GM13977 (cell line): ENCODE measurements around the gene SRXN1.

Experiments
- DNase-seq: peaks from one replicate; pipeline ENCODE4 v3.0.0; 2012; ENCODE audit warnings: low spot score
- CTCF ChIP-seq: IDR thresholded peaks from 2 replicates; pipeline ENCODE4 v1.5.1; 2012; ENCODE audit warnings: mild to moderate bottlenecking, control low read depth; ENCODE audit not compliant: insufficient read depth; ENCODE audit errors: extremely low read depth, missing control alignments
- in situ Hi-C: fragments of 300-500 bp; cut with MboI; formaldehyde crosslinking; loops from one replicate; pipeline ENCODE4 v1.12.0; 2022; ENCODE audit warnings: low sequenced_read_pairs, low pct_unique_long_range_greater_than_20kb, mixed read lengths, inconsistent platforms; ENCODE audit not compliant: unreplicated experiment

The SRXN1 gene

GRCh38 chr20:635893-636338, 17.1 kb downstream of the SRXN1 start:
- DNase-seq, result no peak
- TF ChIP-seq CTCF, result no peak
- in situ Hi-C loops, result no loop called here

GRCh38 chr20:635028-635892, 17.7 kb downstream of the SRXN1 start:
- TF ChIP-seq CTCF, result no peak
- DNase-seq, result no peak
- in situ Hi-C loops, result no loop called here

GRCh38 chr20:634148-634925, 18.7 kb downstream of the SRXN1 start:
- in situ Hi-C loops, result no loop called here
- TF ChIP-seq CTCF, result no peak
- DNase-seq, result no peak

- no peak for DNase-seq
- in situ Hi-C loops, result no loop called here
- TF ChIP-seq CTCF, result no peak
These were observed 21.9 kb downstream of the SRXN1 start for GRCh38 chr20:631101-631500.

GRCh38 chr20:626579-626978, 26.4 kb downstream of the SRXN1 start:
- DNase-seq, result no peak
- TF ChIP-seq CTCF, result no peak
- in situ Hi-C loops, result no loop called here

GRCh38 chr20:625360-625932, 27.6 kb downstream of the SRXN1 start:
- no peak for TF ChIP-seq CTCF
- DNase-seq, result no peak
- in situ Hi-C loops, result no loop called here
